Panc1 (cell line): ENCODE data around the gene DIAPH2. TPM values are rescaled to one million over a fixed set of nuclear protein-coding genes. Genes with fewer than 3 reads are reported as not detected.

Experiments used
- ATAC-seq: fragments of 200-7000 bp; cut with Tn5 transposase; 2 replicates; pipeline ENCODE4 v1.9.1; 2020; ENCODE audit warnings: mild to moderate bottlenecking, moderate library complexity
- BruUV-seq: library from RNA; stranded (reverse); fragments of 400-500 nt; replicated peaks from 2 replicates; lab custom pipeline; 2021; lab: Mats Ljungman, UMichigan
- CTCF ChIA-PET: fragments of 300-600 bp; sonication (Branson Sonifier 250); formaldehyde crosslinking; loops from one replicate; lab custom pipeline; 2022; ENCODE audit warnings: antibody characterized with exemption; lab: Charles Lee
- POLR2A ChIA-PET: fragments of 300-600 bp; sonication (Branson Sonifier 250); formaldehyde crosslinking; loops from one replicate; lab custom pipeline; 2022; ENCODE audit warnings: antibody characterized with exemption; lab: Charles Lee
- DNase-seq: peaks from one replicate; pipeline ENCODE4 v3.0.0-alpha.2; 2010; ENCODE audit warnings: low read depth, low spot score
- H3K27ac ChIP-seq: 2 replicates; pipeline ENCODE4 v1.5.1; 2011; ENCODE audit warnings: mild to moderate bottlenecking, low read length, inconsistent platforms
- H3K27me3 ChIP-seq: fragments of 200-500 bp; sonication (Bioruptor generic); 2 replicates; pipeline ENCODE4 v1.6.0; 2014; ENCODE audit warnings: low read length, inconsistent platforms; ENCODE audit not compliant: control insufficient read depth, insufficient read depth
- H3K36me3 ChIP-seq: fragments of 200-500 bp; sonication (Bioruptor generic); 2 replicates; pipeline ENCODE4 v1.5.1; 2014; ENCODE audit warnings: inconsistent platforms, mild to moderate bottlenecking, low read length, moderate library complexity; ENCODE audit not compliant: control insufficient read depth, insufficient read depth
- H3K4me1 ChIP-seq: 2 replicates; pipeline ENCODE4 v1.5.1; 2011; ENCODE audit warnings: inconsistent platforms, mild to moderate bottlenecking, low read length, moderate library complexity; ENCODE audit not compliant: control insufficient read depth, insufficient read depth
- H3K4me3 ChIP-seq, 2 experiments: 2 replicates each; pipeline ENCODE4 v1.5.1; 2011 to 2012; ENCODE audit warnings: low read depth in 2 of 2, low read length in 2 of 2, mild to moderate bottlenecking in 2 of 2, inconsistent platforms in 1 of 2, moderate library complexity in 1 of 2
- H3K9me3 ChIP-seq: fragments of 200-500 bp; sonication (Bioruptor generic); 2 replicates; pipeline ENCODE4 v1.5.1; 2014; ENCODE audit warnings: low read depth, mild to moderate bottlenecking, inconsistent platforms, low read length, moderate library complexity; ENCODE audit not compliant: control insufficient read depth, insufficient read depth
- CTCF ChIP-seq: fragments of 450-650 bp; IDR thresholded peaks from 2 replicates; pipeline ENCODE4 v1.5.1; 2017; ENCODE audit warnings: mild to moderate bottlenecking
- POLR2AphosphoS5 ChIP-seq: IDR thresholded peaks from 2 replicates; pipeline ENCODE4 v1.6.1; 2012; ENCODE audit warnings: mild to moderate bottlenecking, low read depth, low read length, moderate library complexity
- REST ChIP-seq, 2 experiments: IDR thresholded peaks; 2 replicates each; pipeline ENCODE4 v1.6.1; 2011 to 2012; ENCODE audit warnings: low read depth in 2 of 2, control low read depth in 1 of 2, low read length in 1 of 2, mild to moderate bottlenecking in 1 of 2, moderate library complexity in 1 of 2; ENCODE audit not compliant: insufficient read depth in 1 of 2
- SIN3A ChIP-seq: IDR thresholded peaks from 2 replicates; pipeline ENCODE4 v1.6.1; 2012; ENCODE audit warnings: low read depth, mild to moderate bottlenecking, low read length, moderate library complexity, borderline replicate concordance; ENCODE audit not compliant: insufficient read depth
- TCF7L2 ChIP-seq: IDR thresholded peaks from 2 replicates; pipeline ENCODE4 v1.6.1; 2011; ENCODE audit warnings: mild to moderate bottlenecking, low read depth, low read length, inconsistent platforms
- in situ Hi-C: cut with HindIII; loops from 2 replicates; pipeline ENCODE4 v1.10.0; 2016; ENCODE audit warnings: low sequenced_read_pairs, low pct_unique_long_range_greater_than_20kb
- intact Hi-C: fragments of 100-400 bp; cut with micrococcal nuclease; formaldehyde crosslinking; loops from one replicate; pipeline ENCODE4 v1.10.0; 2022; ENCODE audit not compliant: unreplicated experiment
- total RNA-seq: library from RNA; stranded (reverse); gene quantifications from one replicate; pipeline ENCODE4 v1.2.1, GENCODE V29; 2021; ENCODE audit not compliant: unreplicated experiment

DIAPH2 gene
- total RNA-seq, 1 experiment from 2014 or later = 17.0 TPM

GRCh38 chrX:96764864-96765263, 80.2 kb downstream of the DIAPH2 start:
- no peak for DNase-seq
- no peaks in the 10 kb centered on the region for H3K36me3 ChIP-seq
- in situ Hi-C loops = no loop called here
- no TSS peak for BruUV-seq
- POLR2A ChIA-PET = no interaction called here
- H3K27me3 ChIP-seq = no peaks in the 10 kb centered on the region
- H3K9me3 ChIP-seq = no peaks in the 10 kb centered on the region
- H3K4me1 ChIP-seq = no peaks in the 10 kb centered on the region
- no peak for ATAC-seq
- no peak overlapping the region for H3K4me3 ChIP-seq
- CTCF ChIA-PET = no interaction called here
- intact Hi-C loops = no loop called here
- no peak for TF ChIP-seq TCF7L2
- TF ChIP-seq POLR2AphosphoS5 = no peak
- no peak for TF ChIP-seq CTCF
- TF ChIP-seq REST (IDR thresholded peaks at IDR 0.05; ENCODE audit: insufficient read depth in 1 of 2, low read depth in 2 of 2, low read length in 1 of 2) = no peak
- no peak for TF ChIP-seq SIN3A
- H3K27ac ChIP-seq = no peak overlapping the region

- POLR2A ChIA-PET = no interaction called here
- intact Hi-C loops = loop anchor here (5.0 kb wide), 1 partner anchor 917 kb away; no protein-coding TSS in a partner anchor
These were observed 85.7 kb downstream of the DIAPH2 start for GRCh38 chrX:96770315-96770714.

More at GRCh38 chrX:96770315-96770714, 85.7 kb downstream of the DIAPH2 start:
- TF ChIP-seq REST (IDR thresholded peaks at IDR 0.05; ENCODE audit: insufficient read depth in 1 of 2, low read depth in 2 of 2, low read length in 1 of 2) = no peak
- TF ChIP-seq CTCF = no peak; the same call in 1 of the 2 replicates
- TF ChIP-seq SIN3A = no peak
- TF ChIP-seq POLR2AphosphoS5 = no peak
- no peak for TF ChIP-seq TCF7L2
- no peak overlapping the region for H3K4me3 ChIP-seq
- CTCF ChIA-PET = no interaction called here
- no peaks in the 10 kb centered on the region for H3K27me3 ChIP-seq
- DNase-seq = no peak
- no peaks in the 10 kb centered on the region for H3K4me1 ChIP-seq
- no peak for ATAC-seq
- no peak overlapping the region for H3K27ac ChIP-seq
- in situ Hi-C loops = no loop called here
- no peaks in the 10 kb centered on the region for H3K36me3 ChIP-seq
- BruUV-seq = no TSS peak
- H3K9me3 ChIP-seq = no peaks in the 10 kb centered on the region
